NCI-H69 (cell line): ENCODE results near the gene SETD2.

Experiments
- DNase-seq: peaks from one replicate; lab custom pipeline; 2025; lab: John Stamatoyannopoulos, UW

Gene SETD2

GRCh38 chr3:46984591-46985459, 179.1 kb downstream of the SETD2 start:
- peak; percentile 6 for DNase-seq

GRCh38 chr3:46982546-46982945, 181.4 kb downstream of the SETD2 start:
- DNase-seq: no peak

DNA sequence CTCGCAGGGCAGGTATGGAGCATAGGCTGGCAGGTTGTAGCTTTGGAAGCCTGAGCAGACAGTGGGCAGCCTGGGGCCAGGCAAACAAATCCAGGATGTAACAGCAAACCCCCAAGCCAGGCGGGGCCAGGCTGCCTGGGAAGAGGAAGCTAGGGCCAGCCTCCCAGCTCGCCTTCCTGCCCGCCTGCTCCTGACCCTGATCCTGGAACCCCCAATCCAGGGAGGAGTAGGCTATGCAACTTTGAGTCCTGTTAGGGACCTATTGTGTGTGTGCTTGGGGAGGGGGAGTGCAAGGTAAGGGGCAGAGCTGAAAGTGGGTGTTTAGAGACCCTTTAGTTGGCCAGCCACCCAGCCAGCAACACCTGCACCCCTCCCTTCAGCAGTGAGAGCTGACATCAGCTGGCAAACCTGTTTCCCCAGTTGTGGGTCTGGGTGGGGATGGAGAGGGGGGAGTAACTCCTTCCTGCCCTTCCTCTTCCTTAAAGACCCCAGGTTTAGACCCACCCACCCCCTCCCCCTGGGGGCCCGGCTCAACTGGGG, 181.9 kb downstream of the SETD2 start:
- DNase-seq: peak; percentile 9

DNA sequence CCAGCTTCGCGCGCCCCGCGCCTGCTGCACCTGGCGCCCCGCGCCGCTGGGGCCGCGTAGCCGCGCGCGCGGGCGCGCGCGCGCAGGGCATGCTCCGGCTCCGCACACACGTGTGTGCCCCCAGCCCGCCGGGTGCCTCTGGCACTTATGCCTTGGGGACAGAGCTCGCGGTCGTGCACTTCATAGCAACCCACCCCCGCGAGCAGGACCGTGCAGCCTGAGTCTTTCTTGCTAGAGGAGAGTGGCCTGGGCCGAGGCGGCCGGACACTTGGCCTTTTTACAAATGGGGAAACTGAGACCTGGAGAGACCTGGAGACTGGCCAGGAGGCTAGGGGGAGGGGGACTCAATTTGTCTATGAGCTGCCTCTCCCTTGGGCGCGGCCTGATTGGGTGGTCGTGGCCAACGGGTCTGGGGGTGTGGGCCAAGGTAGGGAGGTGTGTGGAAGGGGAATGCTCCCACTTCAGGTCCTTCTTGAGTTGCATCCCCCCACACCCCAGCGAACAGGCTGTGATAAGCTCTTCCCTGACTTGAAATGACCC, 183.9 kb downstream of the SETD2 start:
- peak; percentile 67 for DNase-seq

- peak; percentile 92 for DNase-seq
Measured at GRCh38 chr3:46978985-46979944, 184.6 kb downstream of the SETD2 start, which contains the start of gene NBEAL2. NBEAL2 (plus strand) TSS chr3:46979666; CDS start chr3:46979862, 196 bp downstream.

- no peak for DNase-seq
Measured at GRCh38 chr3:46978381-46978780, 185.5 kb downstream of the SETD2 start.

GRCh38 chr3:46977811-46978195, 186.1 kb downstream of the SETD2 start:
- DNase-seq: no peak

DNA sequence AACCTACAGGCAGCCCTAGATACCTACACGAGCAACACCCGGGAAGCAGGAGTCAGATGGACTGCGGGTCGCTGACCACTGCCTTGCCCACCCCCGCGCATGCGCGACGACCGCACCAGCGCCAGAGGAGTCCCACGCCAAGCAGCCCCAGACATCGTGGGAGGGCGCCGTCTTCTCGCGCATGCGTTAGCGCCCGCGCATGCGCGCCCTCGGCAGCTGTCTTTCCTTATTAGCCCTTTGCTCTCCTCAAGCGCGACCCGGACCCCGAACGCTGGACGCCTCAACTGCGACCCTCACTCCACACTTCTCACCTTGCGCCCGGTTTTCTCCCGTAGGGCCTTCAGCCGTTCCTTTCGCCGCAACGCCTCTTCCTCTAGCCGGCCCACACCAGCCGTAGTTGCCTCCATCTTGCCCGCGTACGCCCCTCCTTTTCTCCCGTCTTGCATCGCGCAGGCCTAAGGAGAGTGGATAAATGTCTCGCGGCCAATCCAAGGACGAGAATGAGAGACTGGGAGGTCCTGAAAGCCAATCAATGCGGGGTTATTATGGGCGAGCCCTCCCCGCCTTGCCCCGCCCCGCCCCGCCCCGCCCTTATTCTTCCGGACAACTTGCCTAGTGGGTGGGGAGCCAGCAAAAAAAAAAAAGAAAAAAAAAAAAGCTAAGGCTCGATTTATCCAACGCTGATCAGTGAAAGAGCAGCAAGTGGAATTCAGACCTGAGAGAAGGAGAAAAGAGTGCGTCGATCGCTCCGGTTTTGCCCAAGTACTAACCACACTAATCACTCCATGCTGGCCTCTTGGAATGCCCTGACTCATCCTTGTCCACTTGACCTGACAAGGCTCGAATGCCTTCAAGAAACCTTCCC, 187.4 kb downstream of the SETD2 start, which contains the start of gene CCDC12:
CCDC12 (minus strand) TSS at position 420 of the 865 bp plus-strand sequence; CDS start at position 407, 13 bp downstream.
- DNase-seq: peak; percentile 95

DNA sequence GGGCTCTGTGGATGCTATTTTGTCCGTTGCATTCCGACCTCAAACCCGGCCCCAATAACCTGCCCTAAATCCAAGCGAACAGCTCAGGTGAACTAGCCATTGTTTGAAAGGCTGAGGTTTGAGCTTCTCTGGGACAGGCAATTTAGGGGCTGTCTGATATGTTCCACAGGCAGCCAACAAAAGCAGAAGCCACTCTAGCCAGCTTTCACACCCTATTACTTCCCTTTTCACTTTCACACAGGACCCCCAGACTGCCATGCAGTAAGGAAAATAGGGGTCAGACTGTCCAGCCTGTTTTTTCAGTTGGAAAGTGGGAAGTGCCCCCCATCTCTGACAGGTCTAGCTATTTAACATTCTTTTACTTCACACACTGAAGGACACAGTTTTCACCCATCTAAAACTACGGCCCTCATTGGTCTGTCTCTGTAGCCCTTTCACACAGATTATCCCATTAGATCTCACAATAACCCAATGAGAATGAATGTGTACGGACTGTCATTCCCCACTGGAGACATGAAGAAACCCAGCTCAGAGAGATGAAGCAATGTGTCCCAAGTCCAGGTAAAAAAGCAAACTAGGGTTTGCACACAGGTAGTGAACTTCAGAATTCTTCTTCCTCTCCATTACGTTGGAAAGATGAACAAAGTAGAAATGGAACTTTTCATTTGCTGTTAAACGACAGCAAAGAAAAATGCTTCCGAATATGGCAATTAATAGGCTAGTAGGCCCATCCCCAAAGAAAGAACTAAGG, 189.3 kb downstream of the SETD2 start:
- no peak for DNase-seq

GRCh38 chr3:46972396-46972795, 191.5 kb downstream of the SETD2 start:
- no peak for DNase-seq

DNA sequence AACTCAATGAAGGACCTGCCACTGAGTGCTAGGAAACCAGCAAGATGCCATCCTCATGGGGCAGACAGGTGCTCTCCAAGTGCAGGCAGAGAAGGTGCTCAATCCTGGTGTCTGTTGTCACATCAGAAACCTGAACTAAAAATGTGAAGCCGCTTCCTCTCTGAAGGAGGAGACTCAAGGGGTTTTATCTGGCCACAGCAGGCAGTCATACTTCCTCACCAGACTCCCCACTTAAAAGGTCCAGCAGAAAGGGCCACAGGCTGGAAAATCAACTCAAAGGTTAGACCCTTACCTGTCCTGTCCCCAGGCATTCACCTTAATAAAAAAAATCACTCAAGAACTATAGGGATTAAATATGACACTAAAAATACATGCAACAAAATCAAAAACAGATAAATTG, 192.2 kb downstream of the SETD2 start:
- DNase-seq: no peak

DNA sequence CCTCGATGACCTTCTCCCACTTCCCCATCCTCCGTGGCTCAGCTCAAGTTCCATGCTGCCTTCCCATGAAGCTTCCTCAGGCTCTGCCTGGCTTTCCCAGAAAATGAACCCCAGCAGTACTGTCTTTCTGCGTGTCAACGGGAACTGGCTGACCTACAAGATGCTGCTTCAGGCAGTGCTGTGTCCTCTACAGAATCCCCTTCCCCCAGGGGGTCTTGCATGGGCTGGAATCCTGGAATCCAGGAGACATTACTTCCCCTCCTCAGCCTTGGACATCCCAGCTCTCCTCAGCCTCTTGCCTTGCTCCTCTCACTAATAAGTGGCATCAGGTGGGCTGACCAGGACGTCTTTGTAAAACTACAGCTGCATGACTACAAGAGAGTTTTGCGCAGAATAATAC, 192.8 kb downstream of the SETD2 start:
- no peak for DNase-seq

- no peak for DNase-seq
Measured at GRCh38 chr3:46970391-46971091, 193.4 kb downstream of the SETD2 start.

DNA sequence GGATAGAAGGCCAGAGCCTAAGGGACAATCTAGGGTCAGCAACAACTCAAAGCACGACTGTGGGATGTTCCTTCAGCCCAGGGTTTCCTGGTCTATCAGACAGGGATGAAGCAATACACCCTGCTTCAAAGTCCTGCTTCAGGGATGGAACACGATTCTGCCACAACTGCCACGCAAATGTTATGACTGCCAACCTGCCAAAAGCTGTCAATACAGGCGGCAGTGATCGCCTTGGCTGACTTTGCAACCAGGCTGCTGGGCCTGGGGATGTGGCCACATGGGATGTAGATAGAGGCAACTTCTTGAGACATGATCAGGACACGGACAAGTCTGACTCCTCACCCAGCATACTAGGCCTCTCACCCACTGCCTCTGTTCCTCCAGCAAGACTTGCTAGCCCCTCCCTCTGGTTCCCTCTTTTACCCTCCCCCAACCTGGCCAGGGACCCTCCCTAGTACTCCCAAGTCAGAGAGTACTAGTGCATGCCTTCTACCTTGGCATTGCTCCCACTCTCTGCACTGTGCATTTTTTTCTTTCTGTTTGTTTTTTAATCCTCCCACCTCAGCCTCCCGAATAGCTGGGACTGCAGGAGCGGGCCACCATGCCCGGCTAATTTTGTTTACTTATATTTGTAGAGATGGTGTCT, 195.0 kb downstream of the SETD2 start:
- no peak for DNase-seq

- DNase-seq: peak; percentile 3
Measured at GRCh38 chr3:46966811-46967210, 197.1 kb downstream of the SETD2 start.
